Ramos (cell line): ENCODE data around the gene SNX6.
"Not testable (repeated sequence)": the region's sequence is repeated elsewhere in the genome, so short reads cannot be mapped to it uniquely, and the experiment has no call there.

Experiments
- in situ Hi-C: fragments of 300-500 bp; cut with MboI; formaldehyde crosslinking; loops from one replicate; pipeline ENCODE4 v1.14.3; 2022; ENCODE audit warnings: low sequenced_read_pairs; ENCODE audit not compliant: unreplicated experiment

SNX6 gene

DNA sequence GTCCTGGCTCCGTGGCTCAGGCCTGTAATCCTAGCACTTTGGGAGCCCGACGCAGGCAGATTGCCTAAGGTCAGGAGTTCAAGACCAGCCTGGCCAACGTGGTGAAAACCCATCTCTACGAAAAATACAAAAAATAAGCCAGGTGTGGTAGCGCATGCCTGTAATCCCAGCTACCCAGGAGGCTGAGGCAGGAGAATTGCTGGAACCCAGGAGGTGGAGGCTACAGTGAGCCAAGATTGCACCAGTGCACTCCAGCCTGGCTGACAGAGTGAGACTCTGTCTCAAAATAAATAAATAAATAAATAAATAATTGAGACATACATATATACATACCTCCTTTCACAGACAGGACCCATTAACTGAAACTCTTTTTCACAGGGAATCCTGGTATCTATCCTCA is 91.9 kb downstream of the SNX6 start:
- in situ Hi-C loops = not testable (repeated sequence)

GRCh38 chr14:34537677-34538009 is 92.3 kb downstream of the SNX6 start:
- in situ Hi-C loops = no loop called here

DNA sequence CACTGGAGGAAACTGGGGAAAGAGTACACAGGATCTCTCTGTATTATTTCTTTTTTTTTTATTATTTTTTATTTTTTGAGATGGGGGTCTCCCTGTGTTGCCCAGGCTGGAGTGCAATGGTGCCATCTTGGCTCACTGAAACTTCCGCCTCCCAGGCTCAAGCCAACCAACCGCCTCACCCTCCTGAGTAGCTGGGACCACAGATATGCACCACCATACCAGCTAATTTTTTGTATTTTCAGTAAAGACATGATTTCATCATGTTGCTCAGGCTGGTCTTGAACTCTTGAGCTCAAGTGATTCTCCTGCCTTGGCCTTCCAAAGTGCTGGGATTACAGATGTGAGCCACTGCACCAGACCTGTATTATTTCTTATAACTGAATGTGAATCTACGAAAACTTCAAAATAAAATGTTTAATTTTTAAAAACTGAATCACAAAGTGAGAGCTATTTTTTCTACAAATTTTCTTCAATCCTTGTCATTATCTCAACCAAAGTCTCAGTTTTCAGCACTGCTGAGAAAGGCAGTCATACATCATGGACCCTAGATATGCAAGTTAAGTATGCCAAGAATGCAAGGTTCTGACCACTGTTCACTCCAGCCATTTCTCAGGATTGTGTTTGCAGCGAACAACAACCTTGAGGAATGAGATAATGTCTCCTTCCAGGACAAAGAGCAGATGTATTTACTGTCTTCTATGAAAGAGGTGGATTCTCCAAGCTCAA is 92.8 kb downstream of the SNX6 start:
- in situ Hi-C loops = no loop called here

- in situ Hi-C loops = no loop called here
Measured at GRCh38 chr14:34527591-34527990, 102.4 kb downstream of the SNX6 start.

DNA sequence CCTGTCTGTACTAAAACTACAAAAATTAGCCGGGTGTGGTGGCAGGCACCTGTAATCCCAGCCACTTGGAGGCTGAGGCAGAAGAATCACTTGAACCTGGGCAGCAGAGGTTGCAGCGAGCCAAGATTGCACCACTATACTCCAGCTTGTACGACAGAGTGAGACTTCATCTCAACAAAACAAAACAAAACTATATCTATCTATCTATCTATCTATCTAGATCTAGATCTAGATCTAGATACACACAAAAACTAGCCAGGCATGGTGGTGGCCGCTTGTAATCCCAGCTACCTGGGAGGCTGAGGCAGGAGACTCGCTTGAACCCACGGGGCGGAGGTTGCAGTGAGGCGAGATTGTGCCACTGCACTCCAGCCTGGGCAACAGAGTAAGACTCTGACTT is 105.7 kb downstream of the SNX6 start:
- in situ Hi-C loops = not testable (repeated sequence)

- in situ Hi-C loops = no loop called here
Measured at GRCh38 chr14:34522496-34522895, 107.5 kb downstream of the SNX6 start.

DNA sequence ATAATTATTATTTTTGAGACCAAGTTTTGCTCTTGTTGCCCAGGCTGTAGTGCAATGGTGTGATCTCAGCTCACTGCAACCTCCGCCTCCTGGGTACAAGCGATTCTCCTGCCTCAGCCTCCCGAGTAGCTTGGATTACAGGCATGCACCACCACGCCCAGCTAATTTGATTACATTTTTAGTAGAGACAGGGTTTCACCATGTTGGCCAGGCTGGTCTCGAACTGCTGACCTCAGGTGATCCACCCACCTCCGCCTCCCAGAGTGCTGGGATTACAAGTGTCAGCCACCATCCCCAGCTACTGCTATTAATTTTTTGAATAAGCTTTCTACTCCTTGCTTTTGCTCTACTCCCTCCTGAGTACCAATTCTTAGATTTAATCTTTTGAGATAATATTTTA is 108.9 kb downstream of the SNX6 start:
- in situ Hi-C loops = not testable (repeated sequence)

DNA sequence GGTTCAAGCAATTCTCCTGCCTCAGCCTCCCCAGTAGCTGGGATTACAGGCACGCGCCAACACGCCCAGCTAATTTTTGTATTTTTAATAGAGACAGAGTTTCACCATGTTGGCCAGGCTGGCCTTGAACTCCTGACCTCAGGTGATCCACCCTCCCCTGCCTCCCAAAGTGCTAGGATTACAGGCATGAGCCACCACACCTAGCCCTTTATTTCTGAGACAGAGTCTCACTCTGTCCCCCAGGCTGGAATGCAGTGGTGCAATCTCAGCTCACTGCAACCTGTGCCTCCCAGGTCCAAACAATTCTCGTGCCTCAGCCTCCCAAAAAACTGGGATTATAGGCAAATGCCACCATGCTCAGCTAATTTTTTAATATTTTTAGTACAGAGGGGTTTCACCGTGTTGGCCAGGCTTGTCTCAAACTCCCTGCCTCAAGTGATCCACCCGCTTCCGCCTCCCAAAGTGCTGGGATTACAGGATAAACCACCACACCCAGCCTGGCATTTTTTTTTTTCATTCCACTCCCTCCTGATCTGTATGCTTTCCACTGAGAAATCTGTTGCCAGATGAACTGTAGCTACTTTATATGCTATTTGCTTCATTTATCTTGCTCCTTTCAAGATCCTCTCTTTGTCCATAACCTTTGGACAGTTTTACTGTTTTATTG is 109.5 kb downstream of the SNX6 start:
- in situ Hi-C loops = not testable (repeated sequence)
